A673 (cell line): Measurements from ENCODE around the gene ERCC6L2. TPM values are rescaled to one million over a fixed set of nuclear protein-coding genes. Genes with fewer than 3 reads are reported as not detected.

Experiments
- BruUV-seq: library from RNA; stranded (reverse); fragments of 400-500 nt; replicated peaks from 2 replicates; lab custom pipeline; 2021; lab: Mats Ljungman, UMichigan
- CTCF ChIA-PET: fragments of 300-600 bp; sonication (Branson Sonifier 250); formaldehyde crosslinking; loops from one replicate; lab custom pipeline; 2022; ENCODE audit warnings: antibody characterized with exemption; lab: Charles Lee
- POLR2A ChIA-PET: fragments of 300-600 bp; sonication (Branson Sonifier 250); formaldehyde crosslinking; loops from one replicate; lab custom pipeline; 2022; ENCODE audit warnings: antibody characterized with exemption; ENCODE audit not compliant: low non-redundant PET; lab: Charles Lee
- DNase-seq: peaks from one replicate; pipeline ENCODE4 v3.0.0-alpha.2; 2015; ENCODE audit warnings: low spot score
- H3K27ac ChIP-seq: fragments of 200-600 bp; sonication (generic); 2 replicates; pipeline ENCODE4 v1.5.1; 2016; ENCODE audit warnings: mixed run types, low read depth, mild to moderate bottlenecking, mixed read lengths, antibody characterized with exemption, low read length; ENCODE audit not compliant: poor library complexity, severe bottlenecking
- H3K27me3 ChIP-seq: fragments of 200-600 bp; sonication (generic); replicated peaks from 2 replicates; pipeline ENCODE4 v1.6.1; 2017; ENCODE audit warnings: mixed run types, low read depth, mild to moderate bottlenecking, mixed read lengths, antibody characterized with exemption, low read length; ENCODE audit not compliant: insufficient read depth, poor library complexity
- H3K36me3 ChIP-seq: fragments of 200-600 bp; sonication (generic); 2 replicates; pipeline ENCODE4 v1.6.1; 2016; ENCODE audit warnings: mixed run types, mild to moderate bottlenecking, mixed read lengths, antibody characterized with exemption, low read length; ENCODE audit not compliant: insufficient read depth, poor library complexity, severe bottlenecking
- H3K4me1 ChIP-seq: fragments of 200-600 bp; sonication (generic); 2 replicates; pipeline ENCODE4 v1.6.1; 2017; ENCODE audit warnings: mixed run types, mild to moderate bottlenecking, mixed read lengths, antibody characterized with exemption, low read length; ENCODE audit not compliant: insufficient read depth, poor library complexity, severe bottlenecking
- H3K4me3 ChIP-seq: fragments of 200-600 bp; sonication (generic); 2 replicates; pipeline ENCODE4 v1.5.1; 2016; ENCODE audit warnings: low read depth, mixed run types, mild to moderate bottlenecking, mixed read lengths, low read length; ENCODE audit not compliant: poor library complexity, severe bottlenecking
- H3K9me3 ChIP-seq: fragments of 200-600 bp; sonication (generic); 2 replicates; pipeline ENCODE4 v1.6.1; 2016; ENCODE audit warnings: mixed run types, low read depth, mild to moderate bottlenecking, mixed read lengths, antibody characterized with exemption, low read length; ENCODE audit not compliant: poor library complexity, severe bottlenecking
- EZH2 ChIP-seq: fragments of 200-600 bp; sonication (generic); IDR thresholded peaks from 2 replicates; pipeline ENCODE4 v1.6.1; 2017; ENCODE audit warnings: borderline replicate concordance, low read depth, mild to moderate bottlenecking, mixed read lengths, antibody characterized with exemption, low read length; ENCODE audit not compliant: poor library complexity, severe bottlenecking
- intact Hi-C: fragments of 100-400 bp; cut with micrococcal nuclease; formaldehyde crosslinking; loops from one replicate; pipeline ENCODE4 v1.10.0; 2022; ENCODE audit not compliant: unreplicated experiment
- total RNA-seq: library from RNA; stranded (reverse); gene quantifications from 2 replicates; pipeline ENCODE4 v1.2.3, GENCODE V29; 2021
- TF ChIP-seq, protein P1 (sequence below): fragments of 300-800, 200-600 bp; sonication (generic); conservative IDR thresholded peaks from 2 replicates; pipeline ENCODE4 v1.5.1; 2017; ENCODE audit warnings: low read depth, mild to moderate bottlenecking, antibody characterized with exemption, low read length, moderate library complexity, mixed read lengths

Gene ERCC6L2
- total RNA-seq, 1 experiment from 2014 or later: 51.2 TPM

DNA sequence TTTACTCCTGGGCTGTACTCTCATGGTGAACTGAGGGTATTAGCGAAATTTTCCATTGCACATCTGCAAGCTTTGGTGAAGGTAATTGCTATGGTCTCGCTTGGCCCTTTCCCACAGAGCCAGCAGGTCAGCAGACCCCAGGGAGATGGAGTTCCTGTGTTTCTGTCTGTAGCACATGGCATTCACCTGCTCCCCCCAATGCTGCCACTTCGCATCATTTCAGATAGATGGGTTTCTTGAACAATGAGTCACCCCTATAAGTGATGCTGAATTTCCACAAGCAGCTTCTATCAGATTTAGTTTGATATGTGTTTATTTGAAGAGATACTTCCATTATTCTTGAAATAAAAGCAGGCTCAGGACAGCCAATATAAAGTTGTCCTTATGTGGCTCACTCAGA, 117.8 kb downstream of the ERCC6L2 start:
- BruUV-seq: no TSS peak
- H3K36me3 ChIP-seq: no peaks in the 10 kb centered on the region
- H3K4me1 ChIP-seq: peaks cover 8% of the 10 kb centered on the region
- no peak overlapping the region for H3K27ac ChIP-seq
- TF ChIP-seq, protein P1, sequence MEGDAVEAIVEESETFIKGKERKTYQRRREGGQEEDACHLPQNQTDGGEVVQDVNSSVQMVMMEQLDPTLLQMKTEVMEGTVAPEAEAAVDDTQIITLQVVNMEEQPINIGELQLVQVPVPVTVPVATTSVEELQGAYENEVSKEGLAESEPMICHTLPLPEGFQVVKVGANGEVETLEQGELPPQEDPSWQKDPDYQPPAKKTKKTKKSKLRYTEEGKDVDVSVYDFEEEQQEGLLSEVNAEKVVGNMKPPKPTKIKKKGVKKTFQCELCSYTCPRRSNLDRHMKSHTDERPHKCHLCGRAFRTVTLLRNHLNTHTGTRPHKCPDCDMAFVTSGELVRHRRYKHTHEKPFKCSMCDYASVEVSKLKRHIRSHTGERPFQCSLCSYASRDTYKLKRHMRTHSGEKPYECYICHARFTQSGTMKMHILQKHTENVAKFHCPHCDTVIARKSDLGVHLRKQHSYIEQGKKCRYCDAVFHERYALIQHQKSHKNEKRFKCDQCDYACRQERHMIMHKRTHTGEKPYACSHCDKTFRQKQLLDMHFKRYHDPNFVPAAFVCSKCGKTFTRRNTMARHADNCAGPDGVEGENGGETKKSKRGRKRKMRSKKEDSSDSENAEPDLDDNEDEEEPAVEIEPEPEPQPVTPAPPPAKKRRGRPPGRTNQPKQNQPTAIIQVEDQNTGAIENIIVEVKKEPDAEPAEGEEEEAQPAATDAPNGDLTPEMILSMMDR: no peak
- no peak for TF ChIP-seq EZH2
- no peak overlapping the region for H3K4me3 ChIP-seq
- POLR2A ChIA-PET: no interaction called here
- no peaks in the 10 kb centered on the region for H3K9me3 ChIP-seq
- CTCF ChIA-PET: no interaction called here
- H3K27me3 ChIP-seq: no peaks in the 10 kb centered on the region
- intact Hi-C loops: no loop called here
- no peak for DNase-seq

DNA sequence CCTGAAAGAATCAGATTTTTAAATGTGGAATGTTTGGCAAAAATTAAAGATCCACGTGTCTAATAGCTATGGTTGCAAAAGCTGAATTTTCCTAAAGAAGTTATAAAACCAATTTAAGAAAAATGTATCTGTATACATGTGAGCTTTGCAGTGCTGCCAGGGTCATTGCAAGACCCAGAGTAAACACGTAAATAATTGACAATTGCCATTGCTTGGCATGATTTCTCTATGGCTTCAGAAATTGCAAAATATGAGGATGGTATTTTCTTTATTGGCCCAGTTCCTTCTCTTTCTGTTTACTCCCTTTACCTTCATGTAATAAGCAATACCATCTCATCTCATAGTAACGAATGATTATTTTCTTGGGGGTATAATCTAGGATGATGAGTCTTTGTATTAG, 123.9 kb downstream of the ERCC6L2 start:
- BruUV-seq: no TSS peak
- intact Hi-C loops: no loop called here
- H3K4me1 ChIP-seq: no peaks in the 10 kb centered on the region
- ChIA-PET CTCF (no interaction called here), POLR2A (no interaction called here)
- TF ChIP-seq, protein P1: no peak
- no peak for TF ChIP-seq EZH2
- no peaks in the 10 kb centered on the region for H3K27me3 ChIP-seq
- H3K9me3 ChIP-seq: no peaks in the 10 kb centered on the region
- no peak overlapping the region for H3K4me3 ChIP-seq
- no peak for DNase-seq
- H3K36me3 ChIP-seq: peaks cover 2% of the 10 kb centered on the region
- no peak overlapping the region for H3K27ac ChIP-seq

DNA sequence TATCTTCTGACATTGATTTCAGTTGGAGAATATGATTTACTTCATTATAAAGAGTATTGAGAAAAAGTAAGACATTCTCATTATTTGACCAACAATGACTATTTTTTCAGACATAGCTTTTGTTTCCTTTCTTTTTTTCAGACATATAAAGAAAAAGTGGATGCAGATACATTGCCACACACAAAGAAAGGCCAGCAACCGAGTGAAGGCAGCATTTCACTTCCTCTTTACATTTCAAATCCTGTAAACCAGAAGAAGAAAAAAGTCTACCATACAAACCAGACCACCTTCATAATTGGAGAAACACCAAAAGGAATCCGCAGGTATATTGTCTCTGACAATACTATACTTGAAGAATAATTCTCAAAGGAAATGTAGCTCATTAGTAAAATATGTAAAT, 128.9 kb downstream of the ERCC6L2 start:
- POLR2A ChIA-PET: no interaction called here
- BruUV-seq: no TSS peak
- Histone ChIP-seq H3K9me3 (no peaks in the 10 kb centered on the region), H3K4me1 (no peaks in the 10 kb centered on the region), H3K27me3 (no peaks in the 10 kb centered on the region), H3K27ac (no peak overlapping the region), H3K4me3 (no peak overlapping the region), H3K36me3 (peaks cover 4% of the 10 kb centered on the region)
- CTCF ChIA-PET: no interaction called here
- no peak for TF ChIP-seq EZH2
- TF ChIP-seq, protein P1: no peak
- no peak for DNase-seq
- intact Hi-C loops: no loop called here
